Ovary (tissue), 9 donors: ENCODE measurements around the gene C16orf89. TPM values are rescaled to one million over a fixed set of nuclear protein-coding genes. Genes with fewer than 3 reads are reported as not detected.

Source experiments
- DNase-seq, 5 donors: peaks; one replicate each; pipeline ENCODE4 v3.0.0-alpha.2; 2019 to 2020
- H3K27ac ChIP-seq, 2 donors: fragments of 200-600 bp; one replicate each; pipeline versions ENCODE4 v1.5.1 to v1.8.0; 2019 to 2022
- H3K27me3 ChIP-seq: fragments of 200-600 bp; one replicate; pipeline ENCODE4 v1.8.0; 2022
- H3K36me3 ChIP-seq: fragments of 200-600 bp; sonication (generic); one replicate; pipeline ENCODE4 v1.5.1; 2019
- H3K4me1 ChIP-seq: one replicate; pipeline ENCODE4 v1.8.1; 2013; ENCODE audit warnings: mild to moderate bottlenecking, moderate library complexity; ENCODE audit not compliant: insufficient read depth
- H3K4me3 ChIP-seq: fragments of 200-600 bp; sonication (generic); one replicate; pipeline ENCODE4 v1.5.1; 2017
- H3K9me3 ChIP-seq, 2 donors: fragments of 200-600 bp in 1 of 2; sonication (generic) in 1 of 2; one replicate each; pipeline versions ENCODE4 v1.5.1 to v1.8.1; 2013 to 2019; ENCODE audit warnings: mild to moderate bottlenecking in 1 of 2, moderate library complexity in 1 of 2
- EP300 ChIP-seq: sonication (generic); formaldehyde crosslinking; IDR thresholded peaks from one replicate; pipeline ENCODE4 v1.6.1; 2017; ENCODE audit warnings: antibody characterized with exemption
- POLR2A ChIP-seq: fragments of 450-650 bp; IDR thresholded peaks from one replicate; pipeline ENCODE4 v1.6.1; 2017; ENCODE audit warnings: antibody characterized with exemption, mild to moderate bottlenecking, moderate library complexity
- WGBS, 3 donors: extraction: QIAGEN DNeasy Blood & Tissue Kit in 1 of 3; methylation state at CpG; one replicate each; pipeline versions ENCODE4 v1.1.5 to v1.1.7; 2013 to 2017; 5-methylcytosine and 5-hydroxymethylcytosine counted together
- intact Hi-C, 4 donors: fragments of 100-400 bp; cut with DNase I; formaldehyde crosslinking; loops; one replicate each; pipeline versions ENCODE4 v1.11.0 to v1.15.1; 2022 to 2023
- polyA plus RNA-seq, 2 donors: library from polyadenylated mRNA; stranded (reverse); fragments of 200-250 nt in 1 of 2; fragments of 350-450 nt in 1 of 2; fragmentation: Illumina TruSeq in 1 of 2; extraction: RNeasy Lipid Tissue Mini Kit (QIAGEN cat#74804) in 1 of 2; gene quantifications; one replicate each; pipeline ENCODE4 v1.2.3, GENCODE V29; 2013 to 2014
- total RNA-seq, 7 donors: library from RNA; depleted of rRNA in 2 of 7; stranded (reverse); fragments of >200 nt in 2 of 7; fragmentation: NEBNext Ultra II Directional in 3 of 7; extraction: Animal tissue kit (Norgen Biotek cat#: 25700) in 3 of 7; gene quantifications; one replicate each; pipeline versions ENCODE4 v1.1.0 to v1.2.4, GENCODE V29; 2016 to 2023
- TF ChIP-seq, protein P1 (sequence below), 3 donors: fragments of 450-650 bp in 2 of 3; fragments of 200-600 bp in 1 of 3; IDR thresholded peaks; one replicate each; pipeline versions ENCODE4 v1.5.1 to v1.8.0; 2016 to 2022; ENCODE audit warnings: antibody characterized with exemption in 3 of 3, mild to moderate bottlenecking in 1 of 3
- donor health status: DM: no; HTN: no; CAD: no; lungs with moderate emphysema.
- donor health status: DM: no; HTN: no; CAD: no.
- donor health status: Bipolar disorder and iron deficiency.
- donor health status: DM: yes; HTN: yes; CAD: no.
- donor health status: DM: no; HTN: no; CAD: no.
- donor health status: DM: yes; HTN: yes; CAD: no.

C16orf89 gene
- total and polyA plus RNA-seq, 9 donors, result 0.37 to 17.5 (median 3.2) TPM; not detected in 1

DNA sequence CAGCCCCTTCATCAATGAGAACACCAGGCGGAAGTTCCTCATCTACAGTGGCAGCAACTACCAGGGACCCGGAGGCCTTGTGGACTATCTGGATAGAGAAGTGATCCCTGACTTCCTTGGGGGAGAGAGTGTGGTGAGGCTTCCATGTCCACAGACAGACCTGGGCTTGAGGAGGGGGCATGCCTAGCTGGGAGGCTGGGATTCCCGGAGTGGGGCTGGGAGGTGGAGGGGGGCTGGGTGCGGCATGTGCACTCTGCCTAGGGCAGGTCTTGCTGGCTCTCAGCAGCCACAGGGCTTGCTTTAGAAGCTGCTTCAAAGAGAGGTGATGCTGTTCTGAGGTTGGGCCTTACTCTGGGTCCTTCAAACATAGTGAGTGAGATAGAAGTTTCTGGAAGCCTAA lies 59.8 kb downstream of the C16orf89 start:
- WGBS, 3 donors, result 66 to 80% (median 72%) methylated on average over 4 of the region's 4 CpGs
- no peaks in the 10 kb centered on the region for H3K9me3 ChIP-seq
- intact Hi-C loops, result no loop called here
- H3K36me3 ChIP-seq, result no peaks in the 10 kb centered on the region
- DNase-seq, result no peak
- H3K27me3 ChIP-seq, result no peaks in the 10 kb centered on the region
- TF ChIP-seq POLR2A, result no peak
- TF ChIP-seq, protein P1, sequence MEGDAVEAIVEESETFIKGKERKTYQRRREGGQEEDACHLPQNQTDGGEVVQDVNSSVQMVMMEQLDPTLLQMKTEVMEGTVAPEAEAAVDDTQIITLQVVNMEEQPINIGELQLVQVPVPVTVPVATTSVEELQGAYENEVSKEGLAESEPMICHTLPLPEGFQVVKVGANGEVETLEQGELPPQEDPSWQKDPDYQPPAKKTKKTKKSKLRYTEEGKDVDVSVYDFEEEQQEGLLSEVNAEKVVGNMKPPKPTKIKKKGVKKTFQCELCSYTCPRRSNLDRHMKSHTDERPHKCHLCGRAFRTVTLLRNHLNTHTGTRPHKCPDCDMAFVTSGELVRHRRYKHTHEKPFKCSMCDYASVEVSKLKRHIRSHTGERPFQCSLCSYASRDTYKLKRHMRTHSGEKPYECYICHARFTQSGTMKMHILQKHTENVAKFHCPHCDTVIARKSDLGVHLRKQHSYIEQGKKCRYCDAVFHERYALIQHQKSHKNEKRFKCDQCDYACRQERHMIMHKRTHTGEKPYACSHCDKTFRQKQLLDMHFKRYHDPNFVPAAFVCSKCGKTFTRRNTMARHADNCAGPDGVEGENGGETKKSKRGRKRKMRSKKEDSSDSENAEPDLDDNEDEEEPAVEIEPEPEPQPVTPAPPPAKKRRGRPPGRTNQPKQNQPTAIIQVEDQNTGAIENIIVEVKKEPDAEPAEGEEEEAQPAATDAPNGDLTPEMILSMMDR (IDR thresholded peaks at IDR 0.05), result no peak
- TF ChIP-seq EP300, result no peak
- H3K4me3 ChIP-seq, result no peak overlapping the region
- H3K4me1 ChIP-seq, result no peaks in the 10 kb centered on the region
- no peak overlapping the region for H3K27ac ChIP-seq

DNA sequence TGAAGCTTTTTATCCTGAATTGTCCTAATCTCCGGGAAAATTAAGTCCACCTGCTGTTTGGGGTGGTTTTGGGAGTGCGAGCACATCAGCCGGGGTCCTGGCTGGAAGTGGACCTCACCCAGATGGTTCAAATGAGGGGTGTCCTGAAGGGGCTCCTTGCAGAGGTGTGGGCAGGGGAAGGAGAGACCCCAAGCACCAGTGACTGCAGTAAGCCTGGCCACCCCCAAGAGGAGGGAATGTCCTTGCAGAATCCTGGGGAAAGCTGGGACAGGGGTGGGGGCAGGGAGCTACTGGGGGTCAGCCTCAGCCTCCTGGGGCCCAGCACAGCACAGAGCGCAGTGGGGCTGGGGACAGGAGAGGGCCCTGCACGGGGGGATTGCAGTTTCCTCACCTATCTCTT lies 61.4 kb downstream of the C16orf89 start:
- intact Hi-C loops, result no loop called here
- Histone ChIP-seq H3K4me1 (no peaks in the 10 kb centered on the region), H3K27me3 (no peaks in the 10 kb centered on the region), H3K9me3 (no peaks in the 10 kb centered on the region), H3K27ac (no peak overlapping the region), H3K4me3 (no peak overlapping the region), H3K36me3 (no peaks in the 10 kb centered on the region)
- DNase-seq, result no peak
- 53 to 77% (median 63%) methylated on average over 5 of the region's 5 CpGs for WGBS, 3 donors
- TF ChIP-seq, protein P1 (IDR thresholded peaks at IDR 0.05), result no peak
- TF ChIP-seq EP300 (no peak), POLR2A (no peak)

DNA sequence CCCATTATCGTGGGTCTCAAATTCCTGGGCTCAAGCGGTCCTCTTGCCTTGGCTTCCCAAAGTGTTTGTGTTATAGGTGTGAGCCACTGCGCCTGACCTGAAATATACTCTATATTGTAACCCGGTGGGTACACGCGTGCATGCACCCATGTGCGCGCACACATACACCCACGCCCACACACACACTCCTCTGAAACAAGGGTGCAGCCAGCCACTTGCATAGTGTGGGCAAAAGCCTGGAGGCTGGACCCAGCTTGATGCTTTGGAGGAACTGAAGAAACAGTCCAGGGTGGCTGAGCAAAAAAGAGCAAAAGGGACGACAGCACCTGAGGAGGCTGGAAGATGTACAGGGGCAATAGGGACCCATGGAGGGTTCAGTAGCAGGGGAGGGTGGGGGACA lies 61.9 kb downstream of the C16orf89 start:
- Histone ChIP-seq H3K4me3 (no peak overlapping the region), H3K27me3 (no peaks in the 10 kb centered on the region), H3K36me3 (no peaks in the 10 kb centered on the region), H3K9me3 (no peaks in the 10 kb centered on the region), H3K4me1 (no peaks in the 10 kb centered on the region), H3K27ac (no peak overlapping the region)
- TF ChIP-seq, protein P1 (IDR thresholded peaks at IDR 0.05), result no peak
- TF ChIP-seq EP300 (no peak), POLR2A (no peak)
- no peak for DNase-seq
- intact Hi-C loops, result no loop called here
- 84 to 91% (median 87%) methylated on average over 10 of the region's 10 CpGs for WGBS, 3 donors

DNA sequence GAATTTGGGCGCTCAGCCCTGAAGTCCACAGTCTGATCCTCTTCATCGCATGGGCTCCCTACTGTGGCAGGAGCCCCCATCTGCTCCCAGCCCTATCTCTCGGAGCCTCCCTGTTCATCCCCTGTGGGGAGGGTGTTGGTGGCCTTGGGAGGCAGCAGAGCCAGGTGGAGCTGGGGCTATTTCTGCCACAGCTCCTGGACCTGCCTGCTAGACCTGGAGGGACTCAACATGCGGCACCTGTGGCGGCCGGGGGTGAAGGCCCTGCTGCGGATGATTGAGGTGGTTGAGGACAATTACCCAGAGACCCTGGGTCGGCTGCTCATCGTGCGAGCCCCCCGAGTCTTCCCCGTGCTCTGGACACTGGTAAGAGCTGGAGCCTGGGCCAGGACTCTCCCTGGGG lies 62.5 kb downstream of the C16orf89 start:
- H3K27me3 ChIP-seq, result no peaks in the 10 kb centered on the region
- no peak overlapping the region for H3K27ac ChIP-seq
- no peak for TF ChIP-seq EP300
- TF ChIP-seq, protein P1 (IDR thresholded peaks at IDR 0.05), result no peak
- no peak for TF ChIP-seq POLR2A
- no peaks in the 10 kb centered on the region for H3K4me1 ChIP-seq
- DNase-seq, result no peak
- no peaks in the 10 kb centered on the region for H3K9me3 ChIP-seq
- WGBS, 3 donors, result 40 to 53% (median 48%) methylated on average over 12 of the region's 12 CpGs
- intact Hi-C loops, result no loop called here
- no peak overlapping the region for H3K4me3 ChIP-seq
- no peaks in the 10 kb centered on the region for H3K36me3 ChIP-seq
